ENCODE data around the gene MSX2.

The MSX2 gene

GRCh38 chr5:174723315-174723978 lies 935 bp upstream of the MSX2 start:
- no peak for TF ChIP-seq CTCF (IDR thresholded peaks at IDR 0.05; ENCODE audit: insufficient read depth, missing control alignments)
- no peak for DNase-seq (ENCODE audit: insufficient read length, low spot score)
- FAIRE-seq = no peak

- FAIRE-seq = no peak
- no peak for DNase-seq (ENCODE audit: insufficient read length, low spot score)
- no peak for TF ChIP-seq CTCF (IDR thresholded peaks at IDR 0.05; ENCODE audit: insufficient read depth, missing control alignments)
Measured at GRCh38 chr5:174723979-174724483, 351 bp upstream of the MSX2 start.

GRCh38 chr5:174725261-174725990 lies 1.0 kb downstream of the MSX2 start:
- DNase-seq (ENCODE audit: insufficient read length, low spot score) (no peak), FAIRE-seq (no peak)
- no peak for TF ChIP-seq CTCF (IDR thresholded peaks at IDR 0.05; ENCODE audit: insufficient read depth, missing control alignments)

- FAIRE-seq = no peak
- DNase-seq (ENCODE audit: insufficient read length, low spot score) = no peak
- TF ChIP-seq CTCF (IDR thresholded peaks at IDR 0.05; ENCODE audit: insufficient read depth, missing control alignments) = no peak
Measured at GRCh38 chr5:174725991-174726601, 1.7 kb downstream of the MSX2 start.

GRCh38 chr5:174726916-174727793 lies 2.8 kb downstream of the MSX2 start:
- FAIRE-seq = no peak
- TF ChIP-seq CTCF (IDR thresholded peaks at IDR 0.05; ENCODE audit: insufficient read depth, missing control alignments) = no peak
- DNase-seq (ENCODE audit: insufficient read length, low spot score) = no peak

- DNase-seq (ENCODE audit: insufficient read length, low spot score) (no peak), FAIRE-seq (no peak)
- TF ChIP-seq CTCF (IDR thresholded peaks at IDR 0.05; ENCODE audit: insufficient read depth, missing control alignments) = no peak
Measured at GRCh38 chr5:174727794-174728680, 3.7 kb downstream of the MSX2 start.

All from D721Med (cell line).